ENCODE measurements around the gene NSUN4. TPM values are rescaled to one million over a fixed set of nuclear protein-coding genes. Genes with fewer than 3 reads are reported as not detected.

NSUN4 gene
- total and polyA plus RNA-seq, 9 of the 15 experiments (the other 6 are each of a cell fraction or from before 2014, with no cell fraction given): 33.4 to 60.2 (median 46.3) TPM

DNA sequence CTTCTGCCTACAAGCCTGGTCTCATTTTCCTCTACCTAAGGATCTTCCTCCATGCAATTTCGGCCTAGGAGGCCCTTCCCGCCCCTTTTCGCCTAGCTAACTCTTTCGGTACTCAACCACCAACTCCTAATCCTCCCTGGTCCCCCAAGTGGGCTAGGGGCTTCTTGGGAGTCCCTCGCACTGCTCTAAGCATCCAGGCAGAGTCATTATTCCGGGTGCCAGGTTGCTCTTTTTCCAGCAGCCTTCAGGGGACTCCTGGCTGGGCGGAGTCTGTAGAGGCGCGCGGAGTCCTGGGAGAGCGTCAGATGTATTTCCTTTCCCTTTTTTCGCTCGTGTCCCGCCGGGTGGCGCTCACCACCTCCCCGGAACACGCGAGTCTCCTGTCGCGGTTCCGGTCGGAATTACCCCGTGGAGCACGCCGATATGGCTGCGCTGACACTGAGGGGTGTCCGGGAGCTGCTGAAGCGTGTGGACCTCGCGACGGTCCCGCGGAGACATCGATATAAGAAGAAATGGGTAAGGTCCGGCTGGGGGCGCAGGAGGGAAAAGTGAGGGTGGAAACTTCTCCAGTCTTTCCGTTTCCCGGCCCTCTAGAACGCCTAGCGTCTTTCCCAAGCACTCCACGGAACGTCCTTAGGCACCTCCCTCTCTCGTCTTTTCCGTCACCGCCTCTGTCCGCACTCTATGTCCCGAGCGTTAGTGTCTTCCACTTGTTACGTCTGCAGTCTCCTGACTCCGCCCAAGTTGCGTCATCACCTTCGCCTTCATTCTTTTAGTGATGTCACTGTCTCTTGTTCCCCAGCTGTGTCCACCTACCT, at the start of gene NSUN4 (continued):
- TF ChIP-seq, protein P1, sequence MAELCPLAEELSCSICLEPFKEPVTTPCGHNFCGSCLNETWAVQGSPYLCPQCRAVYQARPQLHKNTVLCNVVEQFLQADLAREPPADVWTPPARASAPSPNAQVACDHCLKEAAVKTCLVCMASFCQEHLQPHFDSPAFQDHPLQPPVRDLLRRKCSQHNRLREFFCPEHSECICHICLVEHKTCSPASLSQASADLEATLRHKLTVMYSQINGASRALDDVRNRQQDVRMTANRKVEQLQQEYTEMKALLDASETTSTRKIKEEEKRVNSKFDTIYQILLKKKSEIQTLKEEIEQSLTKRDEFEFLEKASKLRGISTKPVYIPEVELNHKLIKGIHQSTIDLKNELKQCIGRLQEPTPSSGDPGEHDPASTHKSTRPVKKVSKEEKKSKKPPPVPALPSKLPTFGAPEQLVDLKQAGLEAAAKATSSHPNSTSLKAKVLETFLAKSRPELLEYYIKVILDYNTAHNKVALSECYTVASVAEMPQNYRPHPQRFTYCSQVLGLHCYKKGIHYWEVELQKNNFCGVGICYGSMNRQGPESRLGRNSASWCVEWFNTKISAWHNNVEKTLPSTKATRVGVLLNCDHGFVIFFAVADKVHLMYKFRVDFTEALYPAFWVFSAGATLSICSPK (IDR thresholded peaks at IDR 0.05; ENCODE audit: borderline replicate concordance): no peak
- TF ChIP-seq NCOA6 (IDR thresholded peaks at IDR 0.05): no peak
- TF ChIP-seq NR2F6 (CRISPR knock-in tag; IDR thresholded peaks at IDR 0.05): no peak; the same call in 1 of the 2 replicates
- TF ChIP-seq NCOA4 (IDR thresholded peaks at IDR 0.05; ENCODE audit: partially characterized antibody): no peak
- TF ChIP-seq RB1 (IDR thresholded peaks at IDR 0.05; ENCODE audit: low read depth): peak; percentile 96
- no peak; the same call in 1 of the 2 replicates for TF ChIP-seq BACH1 (tag; IDR thresholded peaks at IDR 0.05)
- TF ChIP-seq CTBP1 (IDR thresholded peaks at IDR 0.05; ENCODE audit: borderline replicate concordance): peak; percentile 89
- no peak for TF ChIP-seq ZFP1 (CRISPR knock-in tag; IDR thresholded peaks at IDR 0.05)
- no peak for TF ChIP-seq TSC22D4 (tag; IDR thresholded peaks at IDR 0.05)
- TF ChIP-seq CTCFL (IDR thresholded peaks at IDR 0.05; ENCODE audit: borderline replicate concordance, insufficient read depth, low read depth, low read length, poor library complexity, severe bottlenecking): peak; percentile 97
- no peak for TF ChIP-seq ZBTB43 (CRISPR knock-in tag; IDR thresholded peaks at IDR 0.05)
- peak; percentile 67 for TF ChIP-seq KAT2B (IDR thresholded peaks at IDR 0.05; ENCODE audit: low read depth, low read length)
- TF ChIP-seq, protein P2, sequence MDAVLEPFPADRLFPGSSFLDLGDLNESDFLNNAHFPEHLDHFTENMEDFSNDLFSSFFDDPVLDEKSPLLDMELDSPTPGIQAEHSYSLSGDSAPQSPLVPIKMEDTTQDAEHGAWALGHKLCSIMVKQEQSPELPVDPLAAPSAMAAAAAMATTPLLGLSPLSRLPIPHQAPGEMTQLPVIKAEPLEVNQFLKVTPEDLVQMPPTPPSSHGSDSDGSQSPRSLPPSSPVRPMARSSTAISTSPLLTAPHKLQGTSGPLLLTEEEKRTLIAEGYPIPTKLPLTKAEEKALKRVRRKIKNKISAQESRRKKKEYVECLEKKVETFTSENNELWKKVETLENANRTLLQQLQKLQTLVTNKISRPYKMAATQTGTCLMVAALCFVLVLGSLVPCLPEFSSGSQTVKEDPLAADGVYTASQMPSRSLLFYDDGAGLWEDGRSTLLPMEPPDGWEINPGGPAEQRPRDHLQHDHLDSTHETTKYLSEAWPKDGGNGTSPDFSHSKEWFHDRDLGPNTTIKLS (IDR thresholded peaks at IDR 0.05; ENCODE audit: borderline replicate concordance, low read depth): peak; percentile 90; the same call in 1 of the 2 replicates
- TF ChIP-seq MCM7 (IDR thresholded peaks at IDR 0.05): peak in 1 of 2 experiments; percentile 68; a peak in 1 of 4 replicates
- TF ChIP-seq MYBL2 (IDR thresholded peaks at IDR 0.05; ENCODE audit: low read depth): no peak
- TF ChIP-seq MYBL2 (CRISPR knock-in tag; IDR thresholded peaks at IDR 0.05; ENCODE audit: borderline replicate concordance): no peak
- peak; percentile 36 for TF ChIP-seq PCBP1 (IDR thresholded peaks at IDR 0.05; ENCODE audit: low read depth, low read length, poor library complexity, severe bottlenecking)
- peak; percentile 86 for TF ChIP-seq NEUROD1 (IDR thresholded peaks at IDR 0.05; ENCODE audit: borderline replicate concordance, low read depth, low read length, partially characterized antibody)
- TF ChIP-seq ETV6 (IDR thresholded peaks at IDR 0.05; ENCODE audit: borderline replicate concordance in 1 of 2, low read depth in 2 of 2, low read length in 1 of 2): peak; percentile 36 to 40; a peak in 1 of 4 replicates
- TF ChIP-seq ETV6 (CRISPR knock-in tag; IDR thresholded peaks at IDR 0.05; ENCODE audit: borderline replicate concordance): no peak
